ENCODE results near the gene EXTL2.
"Not testable (repeated sequence)": the region's sequence is repeated elsewhere in the genome, so short reads cannot be mapped to it uniquely, and the experiment has no call there.

The EXTL2 gene

GRCh38 chr1:100894603-100895539 is at the start of gene EXTL2:
EXTL2 (minus strand) TSS chr1:100894842; CDS start chr1:100888757, 6,085 bp downstream.
- DNase-seq (ENCODE audit: low read depth in 1 of 2, low spot score in 1 of 2) = peak; percentile 11 to 46

GRCh38 chr1:100943533-100943932 is 48.9 kb upstream of the EXTL2 start:
- no peak for DNase-seq (ENCODE audit: low read depth in 1 of 2, low spot score in 1 of 2)

- DNase-seq (ENCODE audit: low read depth in 1 of 2, low spot score in 1 of 2) = no peak
These were observed 47.8 kb upstream of the EXTL2 start for GRCh38 chr1:100942304-100943046.

GRCh38 chr1:100941580-100942216 is 47.1 kb upstream of the EXTL2 start:
- DNase-seq (ENCODE audit: low read depth in 1 of 2, low spot score in 1 of 2) = no peak

DNA sequence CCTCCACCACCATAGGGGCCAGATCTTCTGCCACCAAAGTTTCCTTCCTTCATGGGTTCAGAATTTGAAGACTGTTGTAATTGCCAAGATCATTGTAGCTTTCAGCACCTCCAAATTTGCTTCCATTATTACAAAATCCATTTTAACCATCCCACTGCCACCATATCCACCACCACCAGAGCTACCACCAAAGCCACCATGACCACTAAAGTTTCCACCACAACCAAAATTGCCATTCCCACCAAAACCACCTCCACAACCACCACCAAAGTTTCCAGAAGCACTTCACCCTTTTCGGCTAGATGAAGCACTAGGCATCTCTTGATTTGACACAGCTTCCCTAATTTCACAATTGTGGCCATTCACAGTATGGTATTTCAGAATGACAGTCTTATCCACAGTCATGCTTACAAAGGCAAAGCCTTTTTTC is 46.5 kb upstream of the EXTL2 start:
- no peak for DNase-seq (ENCODE audit: low read depth in 1 of 2, low spot score in 1 of 2)

DNA sequence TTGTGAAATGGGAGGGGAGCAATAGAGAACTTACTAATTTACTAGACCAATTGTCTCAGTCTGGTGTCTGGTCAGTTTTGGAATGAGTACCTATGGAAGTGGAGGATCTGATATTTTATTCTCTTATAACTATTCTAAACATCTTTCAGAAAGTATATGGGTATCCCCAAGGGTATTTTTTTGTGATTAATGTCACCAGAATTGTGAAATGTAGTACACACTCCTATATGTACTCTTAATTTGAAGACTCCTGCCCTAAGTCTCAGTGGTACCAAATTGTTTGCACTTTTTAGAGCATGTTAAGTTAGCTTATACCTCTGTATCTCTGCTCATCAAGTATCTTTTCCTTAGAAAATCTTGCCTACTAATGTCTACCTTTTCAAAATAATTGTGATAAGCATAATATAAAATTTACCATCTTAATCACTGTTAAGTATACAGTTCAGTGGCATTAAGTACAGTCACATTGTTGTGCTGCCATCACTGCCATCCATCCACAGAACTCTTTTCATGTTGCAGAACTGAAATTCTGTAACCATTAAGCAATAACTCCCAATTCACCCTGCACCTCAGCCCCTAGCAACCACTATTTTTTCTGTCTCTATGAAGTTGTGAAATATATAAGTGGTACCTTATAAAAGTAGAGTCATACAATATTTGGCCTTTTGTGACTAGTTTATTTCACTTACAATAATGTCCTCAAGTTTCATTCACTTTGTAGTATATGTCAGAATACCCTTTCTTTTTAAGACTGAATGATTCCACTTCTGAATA is 41.7 kb upstream of the EXTL2 start:
- no peak for DNase-seq (ENCODE audit: low read depth in 1 of 2, low spot score in 1 of 2)

GRCh38 chr1:100933555-100933954 is 38.9 kb upstream of the EXTL2 start:
- not testable (repeated sequence) for DNase-seq (ENCODE audit: low read depth in 1 of 2, low spot score in 1 of 2)

DNA sequence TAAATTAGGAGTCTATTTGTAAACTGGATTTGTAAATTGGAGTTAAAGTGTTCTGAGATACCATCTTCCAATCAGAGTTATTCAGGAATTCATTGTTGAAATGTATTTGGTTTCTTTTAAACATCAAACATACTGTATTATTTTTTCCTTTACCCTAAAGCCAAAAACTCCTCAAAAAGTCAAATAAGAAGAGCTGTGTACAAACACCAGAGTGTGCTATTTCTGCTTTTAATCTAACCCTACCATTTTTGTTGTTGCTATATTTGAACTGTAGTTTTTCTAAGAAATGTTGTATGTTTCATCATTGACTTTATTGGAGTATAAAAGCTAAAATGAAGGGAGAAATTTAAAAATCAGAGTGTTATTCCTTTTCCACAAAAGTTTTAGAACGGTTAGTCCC is 37.1 kb upstream of the EXTL2 start:
- DNase-seq (ENCODE audit: low read depth in 1 of 2, low spot score in 1 of 2) = no peak

GRCh38 chr1:100930494-100930893 is 35.9 kb upstream of the EXTL2 start:
- no peak for DNase-seq (ENCODE audit: low read depth in 1 of 2, low spot score in 1 of 2)

DNA sequence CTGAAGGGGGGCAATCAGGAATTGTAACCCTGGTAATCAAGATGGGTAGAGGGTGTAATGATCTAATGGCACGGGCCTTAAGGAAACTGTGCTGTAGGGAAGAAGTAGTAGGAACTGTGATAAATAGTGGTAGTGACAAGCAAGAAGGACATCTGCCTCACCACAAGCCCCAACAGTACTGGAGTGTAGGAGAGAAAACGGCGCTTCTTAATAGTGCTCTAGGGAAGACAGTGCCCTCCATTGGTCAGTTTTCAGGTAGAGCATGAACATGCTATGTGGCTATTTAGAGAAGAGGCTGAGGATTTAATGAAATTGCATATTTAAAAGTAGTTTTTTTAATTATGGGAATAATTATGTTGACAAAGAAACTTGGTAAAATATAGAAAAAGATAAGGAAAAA is 33.5 kb upstream of the EXTL2 start:
- DNase-seq (ENCODE audit: low read depth in 1 of 2, low spot score in 1 of 2) = no peak

- DNase-seq (ENCODE audit: low read depth in 1 of 2, low spot score in 1 of 2) = no peak
These were observed 32.6 kb upstream of the EXTL2 start for GRCh38 chr1:100927276-100927675.

DNA sequence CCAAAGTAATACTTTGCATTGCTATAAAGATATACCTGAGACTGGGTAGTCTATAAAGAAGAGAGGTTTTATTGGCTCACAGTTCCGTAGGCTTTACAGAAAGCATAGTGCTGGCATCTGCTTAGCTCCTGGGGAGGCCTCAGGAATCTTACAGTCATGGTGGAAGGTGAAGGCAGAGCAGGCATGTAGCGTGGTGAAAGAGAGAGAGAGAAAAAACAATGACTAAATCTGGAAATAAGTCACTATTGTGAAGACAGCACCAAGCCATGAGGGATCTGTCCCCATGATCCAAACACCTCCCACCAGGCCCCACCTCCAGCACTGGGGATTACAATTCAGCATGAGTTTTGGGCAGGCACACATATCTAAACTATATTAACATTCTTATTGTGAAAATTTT is 31.6 kb upstream of the EXTL2 start:
- DNase-seq (ENCODE audit: low read depth in 1 of 2, low spot score in 1 of 2) = no peak

GRCh38 chr1:100924991-100925390 is 30.3 kb upstream of the EXTL2 start:
- no peak for DNase-seq (ENCODE audit: low read depth in 1 of 2, low spot score in 1 of 2)

DNA sequence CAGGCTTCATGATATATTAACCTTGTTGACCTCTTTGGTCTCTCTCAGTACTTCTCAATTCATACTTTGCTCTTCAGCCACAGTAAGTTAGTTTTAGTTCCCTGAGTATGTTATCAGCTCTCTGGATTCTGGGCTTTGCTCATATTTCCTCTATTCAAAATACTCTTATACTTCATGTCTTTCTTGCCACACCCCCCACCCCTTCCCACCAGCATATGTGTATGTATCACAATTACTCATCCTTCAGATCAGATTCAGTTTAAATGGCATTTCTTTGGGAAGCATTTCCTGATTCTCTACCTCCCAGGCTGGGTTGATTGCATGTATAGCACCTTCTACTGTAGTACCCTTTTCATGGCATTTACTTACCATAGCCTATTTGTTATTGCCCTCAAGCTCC is 29.6 kb upstream of the EXTL2 start:
- DNase-seq (ENCODE audit: low read depth in 1 of 2, low spot score in 1 of 2) = no peak

- no peak for DNase-seq (ENCODE audit: low read depth in 1 of 2, low spot score in 1 of 2)
These were observed 26.6 kb upstream of the EXTL2 start for GRCh38 chr1:100921110-100921706.

GRCh38 chr1:100912019-100912418 is 17.4 kb upstream of the EXTL2 start:
- no peak for DNase-seq (ENCODE audit: low read depth in 1 of 2, low spot score in 1 of 2)

GRCh38 chr1:100909018-100909417 is 14.4 kb upstream of the EXTL2 start:
- DNase-seq (ENCODE audit: low read depth in 1 of 2, low spot score in 1 of 2) = no peak

- DNase-seq (ENCODE audit: low read depth in 1 of 2, low spot score in 1 of 2) = no peak
These were observed 13.2 kb upstream of the EXTL2 start for GRCh38 chr1:100907887-100908286.

GRCh38 chr1:100905181-100905580 is 10.5 kb upstream of the EXTL2 start:
- DNase-seq (ENCODE audit: low read depth in 1 of 2, low spot score in 1 of 2) = no peak

- DNase-seq (ENCODE audit: low read depth in 1 of 2, low spot score in 1 of 2) = no peak
These were observed 9.9 kb upstream of the EXTL2 start for GRCh38 chr1:100904528-100904927.

GRCh38 chr1:100903777-100904176 is 9.1 kb upstream of the EXTL2 start:
- no peak for DNase-seq (ENCODE audit: low read depth in 1 of 2, low spot score in 1 of 2)
